HFFc6 (cell line): ENCODE measurements around the gene PWWP2B. TPM values are rescaled to one million over a fixed set of nuclear protein-coding genes. Genes with fewer than 3 reads are reported as not detected.

Experiments used
- DNase-seq: peaks from one replicate; pipeline ENCODE4 v3.0.0-alpha.2; 2018
- H3K27ac Mint-ChIP-seq: 2 replicates; pipeline ENCODE4 v1.8.0; 2020; ENCODE audit warnings: mild to moderate bottlenecking, mixed read lengths
- H3K27me3 Mint-ChIP-seq: 2 replicates; pipeline ENCODE4 v1.8.0; 2021; ENCODE audit warnings: mild to moderate bottlenecking, moderate library complexity, mixed read lengths; ENCODE audit not compliant: insufficient read depth
- H3K36me3 Mint-ChIP-seq: 2 replicates; pipeline ENCODE4 v1.8.0; 2021; ENCODE audit warnings: low read depth, mixed read lengths
- H3K4me1 Mint-ChIP-seq: 2 replicates; pipeline ENCODE4 v1.8.0; 2020; ENCODE audit warnings: low read depth, mixed read lengths
- H3K4me3 Mint-ChIP-seq: 2 replicates; pipeline ENCODE4 v1.8.0; 2020; ENCODE audit warnings: mild to moderate bottlenecking, moderate library complexity, mixed read lengths
- H3K9me3 Mint-ChIP-seq: 2 replicates; pipeline ENCODE4 v1.8.0; 2020; ENCODE audit warnings: mild to moderate bottlenecking, mixed read lengths
- total RNA-seq, 6 experiments: library from RNA; stranded (reverse); fragmentation: NEBNext Ultra II Directional; extraction: Animal tissue kit (Norgen Biotek cat#: 25700); gene quantifications; 2 replicates in 1 of 6; 3 replicates in 5 of 6; pipeline ENCODE4 v1.2.3, GENCODE V29; 2021
- TF ChIP-seq, protein P1 (sequence below): fragments of 200-600 bp; sonication (generic); IDR thresholded peaks from 2 replicates; pipeline ENCODE4 v1.5.0; 2021; ENCODE audit warnings: antibody characterized with exemption, mild to moderate bottlenecking

The PWWP2B gene
- total RNA-seq, 6 experiments from 2014 or later: 4.1 to 6.3 (median 4.7) TPM

DNA sequence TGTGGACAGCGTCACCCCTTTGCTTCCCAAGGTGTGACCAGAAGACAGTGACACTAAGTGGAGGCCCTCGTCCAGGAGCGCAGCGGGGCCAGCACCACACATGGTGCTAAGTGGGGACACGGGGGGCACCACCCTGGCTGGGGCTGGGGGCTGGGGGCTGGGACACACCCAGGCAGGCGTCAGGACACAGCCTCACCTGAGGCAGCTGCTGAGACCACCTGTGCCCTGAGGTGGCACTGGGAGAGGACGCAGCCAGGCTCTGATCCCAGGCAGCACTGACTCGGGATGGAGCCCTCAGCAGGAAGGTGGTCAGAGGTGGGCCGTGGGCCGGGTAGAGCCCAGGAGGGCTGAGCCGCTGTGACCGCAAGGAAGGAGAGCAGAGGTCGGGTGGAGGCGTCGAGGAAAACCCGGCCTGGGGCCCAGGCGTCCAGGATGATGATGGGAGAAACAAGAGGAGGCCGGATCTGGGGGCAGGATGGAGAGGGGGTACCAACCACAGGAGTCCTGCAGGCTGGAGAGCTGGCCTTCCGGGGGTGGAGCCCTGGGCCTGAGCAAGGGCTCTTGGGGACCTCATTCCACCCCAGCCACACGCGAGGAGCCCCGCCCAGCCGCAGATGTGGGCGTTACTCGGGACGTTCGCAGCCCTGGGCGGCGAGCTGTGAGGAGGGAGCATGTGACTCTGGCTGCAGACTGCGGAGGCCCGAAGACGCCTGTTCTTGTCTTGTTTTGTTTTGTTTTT is 42.5 kb upstream of the PWWP2B start:
- Mint-ChIP-seq H3K4me3 (no peak overlapping the region), H3K27me3 (peaks cover 3% of the 10 kb centered on the region; the same call in 1 of the 2 replicates), H3K9me3 (no peaks in the 10 kb centered on the region; the same call in 1 of the 2 replicates), H3K36me3 (no peaks in the 10 kb centered on the region), H3K4me1 (no peaks in the 10 kb centered on the region), H3K27ac (no peak overlapping the region)
- no peak for DNase-seq
- TF ChIP-seq, protein P1, sequence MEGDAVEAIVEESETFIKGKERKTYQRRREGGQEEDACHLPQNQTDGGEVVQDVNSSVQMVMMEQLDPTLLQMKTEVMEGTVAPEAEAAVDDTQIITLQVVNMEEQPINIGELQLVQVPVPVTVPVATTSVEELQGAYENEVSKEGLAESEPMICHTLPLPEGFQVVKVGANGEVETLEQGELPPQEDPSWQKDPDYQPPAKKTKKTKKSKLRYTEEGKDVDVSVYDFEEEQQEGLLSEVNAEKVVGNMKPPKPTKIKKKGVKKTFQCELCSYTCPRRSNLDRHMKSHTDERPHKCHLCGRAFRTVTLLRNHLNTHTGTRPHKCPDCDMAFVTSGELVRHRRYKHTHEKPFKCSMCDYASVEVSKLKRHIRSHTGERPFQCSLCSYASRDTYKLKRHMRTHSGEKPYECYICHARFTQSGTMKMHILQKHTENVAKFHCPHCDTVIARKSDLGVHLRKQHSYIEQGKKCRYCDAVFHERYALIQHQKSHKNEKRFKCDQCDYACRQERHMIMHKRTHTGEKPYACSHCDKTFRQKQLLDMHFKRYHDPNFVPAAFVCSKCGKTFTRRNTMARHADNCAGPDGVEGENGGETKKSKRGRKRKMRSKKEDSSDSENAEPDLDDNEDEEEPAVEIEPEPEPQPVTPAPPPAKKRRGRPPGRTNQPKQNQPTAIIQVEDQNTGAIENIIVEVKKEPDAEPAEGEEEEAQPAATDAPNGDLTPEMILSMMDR: no peak

GRCh38 chr10:132355297-132355696 is 41.7 kb upstream of the PWWP2B start:
- Mint-ChIP-seq H3K4me1 (no peaks in the 10 kb centered on the region), H3K4me3 (no peak overlapping the region), H3K27me3 (peaks cover 3% of the 10 kb centered on the region; the same call in 1 of the 2 replicates), H3K9me3 (no peaks in the 10 kb centered on the region; the same call in 1 of the 2 replicates), H3K36me3 (no peaks in the 10 kb centered on the region), H3K27ac (no peak overlapping the region)
- DNase-seq: no peak
- TF ChIP-seq, protein P1: no peak

DNA sequence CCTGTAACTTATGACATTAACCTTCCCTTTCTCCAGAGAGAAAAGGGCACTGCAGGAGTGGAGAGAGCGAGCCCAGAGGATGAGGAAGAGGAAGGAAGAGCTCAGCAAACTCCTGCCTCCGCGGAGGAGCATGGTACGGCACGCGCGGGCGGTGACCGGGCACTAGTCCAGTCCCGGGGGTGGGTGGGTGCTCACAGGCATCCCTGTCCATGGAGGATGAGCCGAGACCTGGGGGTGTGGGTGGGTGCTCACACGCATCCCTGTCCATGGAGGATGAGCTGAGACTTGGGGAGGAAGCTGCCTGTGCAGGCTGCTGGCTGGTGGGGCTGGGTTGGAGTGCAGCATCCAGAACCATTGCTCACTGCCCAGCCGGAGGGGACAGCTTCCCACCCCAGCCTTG is 41.2 kb upstream of the PWWP2B start:
- no peaks in the 10 kb centered on the region for H3K36me3 Mint-ChIP-seq
- TF ChIP-seq, protein P1: no peak
- no peaks in the 10 kb centered on the region; the same call in 1 of the 2 replicates for H3K9me3 Mint-ChIP-seq
- H3K27ac Mint-ChIP-seq: no peak overlapping the region
- DNase-seq: no peak
- no peak overlapping the region for H3K4me3 Mint-ChIP-seq
- H3K27me3 Mint-ChIP-seq: peaks cover 3% of the 10 kb centered on the region; the same call in 1 of the 2 replicates
- H3K4me1 Mint-ChIP-seq: no peaks in the 10 kb centered on the region

- Mint-ChIP-seq H3K9me3 (no peaks in the 10 kb centered on the region; the same call in 1 of the 2 replicates), H3K27ac (no peak overlapping the region), H3K27me3 (peaks cover 3% of the 10 kb centered on the region; the same call in 1 of the 2 replicates), H3K4me3 (no peak overlapping the region), H3K4me1 (no peaks in the 10 kb centered on the region), H3K36me3 (no peaks in the 10 kb centered on the region)
- no peak for DNase-seq
- TF ChIP-seq, protein P1: no peak
These were observed 40.3 kb upstream of the PWWP2B start for GRCh38 chr10:132356621-132357195.

GRCh38 chr10:132357286-132358058 is 39.5 kb upstream of the PWWP2B start:
- DNase-seq: no peak
- Mint-ChIP-seq H3K36me3 (no peaks in the 10 kb centered on the region), H3K27me3 (peaks cover 3% of the 10 kb centered on the region; the same call in 1 of the 2 replicates)

More at GRCh38 chr10:132357286-132358058, 39.5 kb upstream of the PWWP2B start:
- Mint-ChIP-seq H3K4me3 (no peak overlapping the region), H3K27ac (no peak overlapping the region), H3K4me1 (no peaks in the 10 kb centered on the region), H3K9me3 (no peaks in the 10 kb centered on the region; the same call in 1 of the 2 replicates)
- TF ChIP-seq, protein P1: no peak
